MM.1S (cell line): ENCODE data around the gene GRIN1.

Experiments
- EZH2 ChIP-seq: fragments of 300-600 bp; sonication (generic); optimal IDR thresholded peaks from 2 replicates; pipeline ENCODE3; 2017; ENCODE audit warnings: low read depth, mild to moderate bottlenecking, antibody characterized with exemption, low read length, mixed read lengths
- TF ChIP-seq, protein P1 (sequence below): fragments of 300-600 bp; sonication (generic); IDR thresholded peaks from 2 replicates; pipeline ENCODE4 v1.5.1; 2016; ENCODE audit warnings: antibody characterized with exemption, low read length, mixed read lengths

DNA sequence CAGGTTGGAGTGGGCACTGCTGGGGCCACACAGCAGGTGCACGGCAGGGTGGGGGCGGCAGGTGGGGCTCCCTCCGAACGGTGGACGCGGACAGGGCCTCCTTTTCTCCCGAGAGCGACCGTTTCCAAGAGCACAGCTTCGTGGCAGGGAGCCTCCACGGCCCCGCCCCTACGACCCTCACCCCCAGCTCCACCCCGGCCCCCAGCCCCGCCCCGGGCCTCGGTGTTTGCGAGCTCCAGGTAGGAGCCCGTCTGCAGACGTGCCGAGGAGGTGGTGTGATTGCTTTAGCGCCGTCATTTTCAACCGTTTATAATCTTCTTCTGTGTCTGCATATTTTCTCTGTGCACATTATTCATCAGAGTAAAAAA lies 8.8 kb downstream of the GRIN1 start:
- no peak for TF ChIP-seq EZH2
- TF ChIP-seq, protein P1, sequence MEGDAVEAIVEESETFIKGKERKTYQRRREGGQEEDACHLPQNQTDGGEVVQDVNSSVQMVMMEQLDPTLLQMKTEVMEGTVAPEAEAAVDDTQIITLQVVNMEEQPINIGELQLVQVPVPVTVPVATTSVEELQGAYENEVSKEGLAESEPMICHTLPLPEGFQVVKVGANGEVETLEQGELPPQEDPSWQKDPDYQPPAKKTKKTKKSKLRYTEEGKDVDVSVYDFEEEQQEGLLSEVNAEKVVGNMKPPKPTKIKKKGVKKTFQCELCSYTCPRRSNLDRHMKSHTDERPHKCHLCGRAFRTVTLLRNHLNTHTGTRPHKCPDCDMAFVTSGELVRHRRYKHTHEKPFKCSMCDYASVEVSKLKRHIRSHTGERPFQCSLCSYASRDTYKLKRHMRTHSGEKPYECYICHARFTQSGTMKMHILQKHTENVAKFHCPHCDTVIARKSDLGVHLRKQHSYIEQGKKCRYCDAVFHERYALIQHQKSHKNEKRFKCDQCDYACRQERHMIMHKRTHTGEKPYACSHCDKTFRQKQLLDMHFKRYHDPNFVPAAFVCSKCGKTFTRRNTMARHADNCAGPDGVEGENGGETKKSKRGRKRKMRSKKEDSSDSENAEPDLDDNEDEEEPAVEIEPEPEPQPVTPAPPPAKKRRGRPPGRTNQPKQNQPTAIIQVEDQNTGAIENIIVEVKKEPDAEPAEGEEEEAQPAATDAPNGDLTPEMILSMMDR = no peak
